H9 (cell line): Measurements from ENCODE around the gene ADAMTSL3. TPM values are rescaled to one million over a fixed set of nuclear protein-coding genes. Genes with fewer than 3 reads are reported as not detected.

Experiments
- DNase-seq: peaks from one replicate; pipeline ENCODE4 v3.0.0-alpha.2; 2017
- H2AFZ ChIP-seq: one replicate; pipeline ENCODE4 v1.6.1; 2013; ENCODE audit warnings: mild to moderate bottlenecking, low read length, control low read depth, moderate library complexity
- H2AK5ac ChIP-seq: 2 replicates; pipeline ENCODE4 v1.6.1; 2013; ENCODE audit warnings: low read length, control low read depth, mixed read lengths; ENCODE audit not compliant: insufficient read length
- H2BK120ac ChIP-seq: one replicate; pipeline ENCODE4 v1.6.1; 2013; ENCODE audit warnings: low read depth, mild to moderate bottlenecking, low read length, control low read depth, inconsistent platforms; ENCODE audit not compliant: poor library complexity, severe bottlenecking
- H2BK12ac ChIP-seq: 2 replicates; pipeline ENCODE4 v1.6.1; 2013; ENCODE audit warnings: low read length, control low read depth, mixed read lengths, low read depth; ENCODE audit not compliant: insufficient read length
- H2BK15ac ChIP-seq: 2 replicates; pipeline ENCODE4 v1.6.1; 2013; ENCODE audit warnings: low read depth, low read length, control low read depth
- H2BK20ac ChIP-seq: one replicate; pipeline ENCODE4 v1.6.1; 2013; ENCODE audit warnings: low read depth, mild to moderate bottlenecking, low read length, control low read depth, inconsistent platforms; ENCODE audit not compliant: poor library complexity, severe bottlenecking
- H2BK5ac ChIP-seq: 2 replicates; pipeline ENCODE4 v1.6.1; 2013; ENCODE audit warnings: low read length, control low read depth, mixed read lengths; ENCODE audit not compliant: insufficient read length
- H3K14ac ChIP-seq: 2 replicates; pipeline ENCODE4 v1.6.1; 2013; ENCODE audit warnings: low read length, control low read depth; ENCODE audit not compliant: insufficient read depth
- H3K18ac ChIP-seq: 2 replicates; pipeline ENCODE4 v1.6.1; 2013; ENCODE audit warnings: low read depth, mild to moderate bottlenecking, mixed read lengths, low read length, control low read depth; ENCODE audit not compliant: insufficient read length
- H3K23ac ChIP-seq: 2 replicates; pipeline ENCODE4 v1.6.1; 2013; ENCODE audit warnings: low read length, control low read depth, mixed read lengths, low read depth; ENCODE audit not compliant: insufficient read length
- H3K23me2 ChIP-seq: 2 replicates; pipeline ENCODE4 v1.6.1; 2013; ENCODE audit warnings: low read depth, mild to moderate bottlenecking, mixed read lengths, low read length, control low read depth; ENCODE audit not compliant: insufficient read length, poor library complexity, severe bottlenecking
- H3K27ac ChIP-seq: 2 replicates; pipeline ENCODE4 v1.5.1; 2013; ENCODE audit warnings: low read length, control low read depth, mixed read lengths, low read depth; ENCODE audit not compliant: insufficient read length
- H3K27me3 ChIP-seq: 2 replicates; pipeline ENCODE4 v1.6.1; 2013; ENCODE audit warnings: low read length, control low read depth, inconsistent platforms; ENCODE audit not compliant: insufficient read depth
- H3K4ac ChIP-seq: 2 replicates; pipeline ENCODE4 v1.6.1; 2013; ENCODE audit warnings: low read depth, mild to moderate bottlenecking, control low read depth, inconsistent platforms, low read length, moderate library complexity
- H3K4me1 ChIP-seq: 2 replicates; pipeline ENCODE4 v1.6.1; 2013; ENCODE audit warnings: low read length, control low read depth, inconsistent platforms; ENCODE audit not compliant: insufficient read depth
- H3K4me2 ChIP-seq: 2 replicates; pipeline ENCODE4 v1.6.1; 2013; ENCODE audit warnings: low read length, control low read depth, mixed read lengths; ENCODE audit not compliant: insufficient read length, insufficient read depth
- H3K56ac ChIP-seq: 2 replicates; pipeline ENCODE4 v1.6.1; 2013; ENCODE audit warnings: low read depth, mild to moderate bottlenecking, mixed read lengths, low read length, control low read depth; ENCODE audit not compliant: insufficient read length
- H3K79me1 ChIP-seq: 2 replicates; pipeline ENCODE4 v1.6.1; 2013; ENCODE audit warnings: low read depth, mild to moderate bottlenecking, moderate library complexity, low read length, control low read depth, inconsistent platforms; ENCODE audit not compliant: insufficient read depth, poor library complexity, severe bottlenecking
- H3K79me2 ChIP-seq: 2 replicates; pipeline ENCODE4 v1.6.1; 2013; ENCODE audit warnings: low read length, control low read depth, inconsistent platforms; ENCODE audit not compliant: insufficient read depth
- H3K9ac ChIP-seq: 2 replicates; pipeline ENCODE4 v1.6.1; 2013; ENCODE audit warnings: low read length, control low read depth, mixed read lengths; ENCODE audit not compliant: insufficient read length; ENCODE audit errors: extremely low read depth
- H3K9me3 ChIP-seq: one replicate; pipeline ENCODE4 v1.6.1; 2013; ENCODE audit warnings: low read depth, low read length, inconsistent platforms; ENCODE audit not compliant: control insufficient read depth
- H3T11ph ChIP-seq: one replicate; pipeline ENCODE4 v1.6.1; 2013; ENCODE audit warnings: mild to moderate bottlenecking, low read length, control low read depth, inconsistent platforms
- H4K20me1 ChIP-seq: one replicate; pipeline ENCODE4 v1.6.1; 2013; ENCODE audit not compliant: control insufficient read depth, insufficient read length, insufficient read depth
- H4K5ac ChIP-seq: 2 replicates; pipeline ENCODE4 v1.6.1; 2013; ENCODE audit warnings: low read depth, mild to moderate bottlenecking, mixed read lengths, low read length, control low read depth; ENCODE audit not compliant: insufficient read length
- H4K8ac ChIP-seq: replicated peaks from 2 replicates; pipeline ENCODE4 v1.6.1; 2013; ENCODE audit warnings: low read length, control low read depth, mixed read lengths, low read depth; ENCODE audit not compliant: insufficient read length
- H4K91ac ChIP-seq: 2 replicates; pipeline ENCODE4 v1.6.1; 2013; ENCODE audit warnings: low read depth, mild to moderate bottlenecking, moderate library complexity, mixed read lengths, low read length, control low read depth; ENCODE audit not compliant: insufficient read length
- H3K27ac Mint-ChIP-seq, 3 experiments: 2 replicates in 2 of 3; 3 replicates in 1 of 3; pipeline ENCODE4 v1.8.0; 2020 to 2021; ENCODE audit warnings: mixed read lengths in 3 of 3, mild to moderate bottlenecking in 1 of 3, moderate library complexity in 1 of 3
- H3K27me3 Mint-ChIP-seq: 2 replicates; pipeline ENCODE4 v1.8.0; 2021; ENCODE audit warnings: low read depth, mild to moderate bottlenecking, moderate library complexity, mixed read lengths
- H3K36me3 Mint-ChIP-seq, 3 experiments: 2 replicates in 2 of 3; 3 replicates in 1 of 3; pipeline ENCODE4 v1.8.0; 2020 to 2021; ENCODE audit warnings: low read depth in 3 of 3, mixed read lengths in 3 of 3; ENCODE audit not compliant: insufficient read depth in 1 of 3
- H3K4me1 Mint-ChIP-seq, 2 experiments: 2 replicates each; pipeline ENCODE4 v1.8.0; 2020; ENCODE audit warnings: mixed read lengths in 2 of 2
- H3K4me3 Mint-ChIP-seq, 2 experiments: 2 replicates in 1 of 2; 3 replicates in 1 of 2; pipeline ENCODE4 v1.8.0; 2020 to 2021; ENCODE audit warnings: mild to moderate bottlenecking in 2 of 2, mixed read lengths in 2 of 2, moderate library complexity in 1 of 2
- H3K9me3 Mint-ChIP-seq, 2 experiments: 2 replicates in 1 of 2; 3 replicates in 1 of 2; pipeline ENCODE4 v1.8.0; 2020; ENCODE audit warnings: mild to moderate bottlenecking in 2 of 2, mixed read lengths in 2 of 2, moderate library complexity in 1 of 2
- WGBS: extraction: QIAGEN DNeasy Blood & Tissue Kit; methylation state at CpG from one replicate; pipeline ENCODE4 v1.1.7; 2013; ENCODE audit warnings: missing lambda C conversion rate, low lambda C conversion rate, mixed read lengths; ENCODE audit not compliant: insufficient read length; ENCODE audit errors: extremely low coverage; 5-methylcytosine and 5-hydroxymethylcytosine counted together
- total RNA-seq: library from RNA; stranded (reverse); gene quantifications from 2 replicates; pipeline ENCODE4 v1.2.1, GENCODE V29; 2021
- TF ChIP-seq, protein P1 (sequence below): fragments of 200-600 bp; sonication (generic); conservative IDR thresholded peaks from 3 replicates; pipeline ENCODE4 v1.8.0; 2021; ENCODE audit warnings: antibody characterized with exemption, mild to moderate bottlenecking

Gene ADAMTSL3
- total RNA-seq, 1 experiment from 2014 or later: 0.39 TPM

DNA sequence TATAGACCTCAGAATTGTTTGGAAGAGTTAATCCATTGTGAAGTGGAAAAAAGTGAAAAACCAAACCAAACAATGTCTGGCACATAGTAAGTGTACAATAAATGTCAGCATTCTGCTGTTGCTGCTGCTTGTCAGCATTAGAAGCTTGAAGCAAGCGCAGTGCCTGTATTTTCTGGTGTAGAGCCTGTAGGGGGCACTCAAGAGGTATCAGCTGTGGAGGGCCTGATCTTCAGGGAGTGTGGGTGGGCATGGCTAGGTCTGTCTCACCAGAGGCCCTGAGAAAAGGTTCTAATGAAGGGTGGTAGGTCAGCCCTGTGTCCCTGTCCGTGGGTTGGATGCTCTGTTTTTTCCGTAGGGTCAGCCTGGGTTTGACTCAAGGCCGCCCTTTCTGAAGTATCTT lies 3.6 kb downstream of the ADAMTSL3 start:
- no peak overlapping the region for H4K8ac ChIP-seq
- peak; percentile 61 for DNase-seq
- H3K4me2 ChIP-seq: no peak overlapping the region
- H2BK5ac ChIP-seq: no peak overlapping the region
- H2AK5ac ChIP-seq: no peak overlapping the region
- no peak overlapping the region for H3K4ac ChIP-seq
- no peaks in the 10 kb centered on the region for H3K36me3 Mint-ChIP-seq
- H3K18ac ChIP-seq: no peak overlapping the region
- H3K79me2 ChIP-seq: no peaks in the 10 kb centered on the region
- H3K27ac Mint-ChIP-seq: no peak overlapping the region
- H3K9ac ChIP-seq: no peak overlapping the region
- no peak overlapping the region for H3K23ac ChIP-seq
- no peak overlapping the region for H2BK12ac ChIP-seq
- no CpG with 5 or more reads among the region's 4 CpGs for WGBS
- no peak overlapping the region for H2AFZ ChIP-seq
- no peak overlapping the region for H3K14ac ChIP-seq
- no peaks in the 10 kb centered on the region; a peak in 1 of 5 replicates for H3K9me3 Mint-ChIP-seq
- no peaks in the 10 kb centered on the region for H3K79me1 ChIP-seq
- no peaks in the 10 kb centered on the region for H3K4me1 ChIP-seq
- no peak overlapping the region for H4K5ac ChIP-seq
- TF ChIP-seq, protein P1, sequence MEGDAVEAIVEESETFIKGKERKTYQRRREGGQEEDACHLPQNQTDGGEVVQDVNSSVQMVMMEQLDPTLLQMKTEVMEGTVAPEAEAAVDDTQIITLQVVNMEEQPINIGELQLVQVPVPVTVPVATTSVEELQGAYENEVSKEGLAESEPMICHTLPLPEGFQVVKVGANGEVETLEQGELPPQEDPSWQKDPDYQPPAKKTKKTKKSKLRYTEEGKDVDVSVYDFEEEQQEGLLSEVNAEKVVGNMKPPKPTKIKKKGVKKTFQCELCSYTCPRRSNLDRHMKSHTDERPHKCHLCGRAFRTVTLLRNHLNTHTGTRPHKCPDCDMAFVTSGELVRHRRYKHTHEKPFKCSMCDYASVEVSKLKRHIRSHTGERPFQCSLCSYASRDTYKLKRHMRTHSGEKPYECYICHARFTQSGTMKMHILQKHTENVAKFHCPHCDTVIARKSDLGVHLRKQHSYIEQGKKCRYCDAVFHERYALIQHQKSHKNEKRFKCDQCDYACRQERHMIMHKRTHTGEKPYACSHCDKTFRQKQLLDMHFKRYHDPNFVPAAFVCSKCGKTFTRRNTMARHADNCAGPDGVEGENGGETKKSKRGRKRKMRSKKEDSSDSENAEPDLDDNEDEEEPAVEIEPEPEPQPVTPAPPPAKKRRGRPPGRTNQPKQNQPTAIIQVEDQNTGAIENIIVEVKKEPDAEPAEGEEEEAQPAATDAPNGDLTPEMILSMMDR: peak; percentile 73
- H3K27me3 Mint-ChIP-seq: peaks cover 44% of the 10 kb centered on the region
- H2BK20ac ChIP-seq: no peak overlapping the region
- peaks cover 17% of the 10 kb centered on the region; the same call in 1 of the 2 replicates for H3K27me3 ChIP-seq
- H2BK15ac ChIP-seq: no peak overlapping the region
- no peaks in the 10 kb centered on the region for H3K9me3 ChIP-seq
- H3T11ph ChIP-seq: no peak overlapping the region
- H4K91ac ChIP-seq: no peak overlapping the region
- no peak overlapping the region for H3K56ac ChIP-seq
- H3K4me3 Mint-ChIP-seq: no peak overlapping the region
- no peak overlapping the region for H3K27ac ChIP-seq
- no peak overlapping the region for H2BK120ac ChIP-seq
- H4K20me1 ChIP-seq: no peaks in the 10 kb centered on the region
- peaks cover 2 to 4% of the 10 kb centered on the region in 2 experiments; a peak in 2 of 4 replicates for H3K4me1 Mint-ChIP-seq
- H3K23me2 ChIP-seq: peaks cover 7% of the 10 kb centered on the region
